Mesendoderm (in vitro differentiated cells): ENCODE results near the gene JAKMIP1.

ENCODE experiments used
- DNase-seq: peaks from one replicate; pipeline ENCODE4 v3.0.0; 2013
- H2AK5ac ChIP-seq: 2 replicates; pipeline ENCODE4 v1.6.1; 2013; ENCODE audit warnings: low read length, inconsistent platforms
- H2BK120ac ChIP-seq: 2 replicates; pipeline ENCODE4 v1.6.1; 2013; ENCODE audit warnings: low read depth, mild to moderate bottlenecking, low read length, moderate library complexity, mixed read lengths
- H2BK15ac ChIP-seq: replicated peaks from 2 replicates; pipeline ENCODE4 v1.6.1; 2013; ENCODE audit warnings: low read depth, mild to moderate bottlenecking, moderate library complexity
- H2BK5ac ChIP-seq: 2 replicates; pipeline ENCODE4 v1.6.1; 2013; ENCODE audit warnings: low read length, inconsistent platforms
- H3K18ac ChIP-seq: 2 replicates; pipeline ENCODE4 v1.6.1; 2013; ENCODE audit warnings: mild to moderate bottlenecking, low read length, mixed read lengths
- H3K23ac ChIP-seq: one replicate; pipeline ENCODE4 v1.6.1; 2013; ENCODE audit warnings: low read length
- H3K27ac ChIP-seq: 2 replicates; pipeline ENCODE4 v1.5.1; 2013; ENCODE audit warnings: low read depth, mild to moderate bottlenecking, inconsistent platforms, low read length, moderate library complexity
- H3K27me3 ChIP-seq: 2 replicates; pipeline ENCODE4 v1.6.1; 2013; ENCODE audit warnings: low read length, control low read depth, mild to moderate bottlenecking, inconsistent platforms; ENCODE audit not compliant: insufficient read depth, poor library complexity
- H3K36me3 ChIP-seq: 2 replicates; pipeline ENCODE4 v1.6.1; 2013; ENCODE audit warnings: low read length, inconsistent platforms; ENCODE audit not compliant: control insufficient read depth, insufficient read depth
- H3K4ac ChIP-seq: one replicate; pipeline ENCODE4 v1.6.1; 2013; ENCODE audit warnings: low read depth, mild to moderate bottlenecking, low read length, moderate library complexity
- H3K4me1 ChIP-seq: 2 replicates; pipeline ENCODE4 v1.6.1; 2013; ENCODE audit warnings: low read depth, low read length, inconsistent platforms; ENCODE audit not compliant: control insufficient read depth
- H3K4me2 ChIP-seq: 2 replicates; pipeline ENCODE4 v1.6.1; 2013; ENCODE audit warnings: low read length
- H3K4me3 ChIP-seq: 2 replicates; pipeline ENCODE4 v1.5.1; 2013; ENCODE audit warnings: mild to moderate bottlenecking, low read length
- H3K56ac ChIP-seq: one replicate; pipeline ENCODE4 v1.6.1; 2013; ENCODE audit warnings: low read length
- H3K79me1 ChIP-seq: 2 replicates; pipeline ENCODE4 v1.6.1; 2013; ENCODE audit warnings: low read length, inconsistent platforms
- H3K79me2 ChIP-seq: 2 replicates; pipeline ENCODE4 v1.6.1; 2013; ENCODE audit warnings: mild to moderate bottlenecking, low read length; ENCODE audit not compliant: control insufficient read depth, insufficient read depth
- H3K9ac ChIP-seq: 2 replicates; pipeline ENCODE4 v1.6.1; 2013; ENCODE audit warnings: low read length, inconsistent platforms
- H4K5ac ChIP-seq: one replicate; pipeline ENCODE4 v1.6.1; 2013; ENCODE audit warnings: low read length
- H4K8ac ChIP-seq: one replicate; pipeline ENCODE4 v1.6.1; 2013; ENCODE audit warnings: low read depth, mild to moderate bottlenecking, control low read depth, low read length, moderate library complexity
- WGBS: extraction: QIAGEN DNeasy Blood & Tissue Kit; methylation state at CpG from one replicate; pipeline ENCODE4 v1.1.7; 2013; ENCODE audit warnings: low lambda C conversion rate, missing lambda C conversion rate; ENCODE audit not compliant: insufficient coverage; ENCODE audit errors: extremely low coverage; 5-methylcytosine and 5-hydroxymethylcytosine counted together

JAKMIP1 gene

DNA sequence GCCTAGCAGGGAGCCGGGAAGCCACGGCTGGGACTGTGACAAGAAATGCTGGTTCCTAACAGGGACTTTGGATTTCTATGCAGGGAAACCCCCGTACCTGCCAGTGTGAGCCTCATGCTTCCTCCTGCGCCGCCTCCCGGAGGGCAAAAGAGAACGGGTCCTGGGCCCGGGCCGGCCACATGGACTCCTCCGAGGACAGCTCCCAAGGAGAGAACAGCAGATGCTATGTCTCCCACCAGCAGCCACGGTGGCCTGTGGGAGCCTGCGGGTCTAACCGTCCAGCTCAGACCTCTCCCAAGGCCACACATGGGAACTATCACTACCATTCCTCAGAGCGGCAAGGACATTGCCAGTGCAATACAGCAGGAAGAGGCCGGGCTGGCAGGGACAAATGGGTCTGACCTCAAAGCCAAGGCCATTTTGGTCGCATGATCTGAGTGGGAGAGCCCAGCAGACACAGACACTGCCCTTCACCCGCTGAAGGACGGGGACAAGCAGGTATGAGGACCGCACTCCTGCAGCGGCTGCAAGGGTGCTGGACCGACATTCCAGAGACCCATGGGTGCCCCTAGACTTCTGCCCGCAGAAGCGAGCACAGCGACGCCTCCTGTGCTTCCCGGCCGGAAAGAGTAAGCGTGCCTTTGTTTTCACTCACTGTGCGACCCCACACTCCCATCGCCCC lies 177.6 kb downstream of the JAKMIP1 start:
- Histone ChIP-seq H2BK5ac (no peak overlapping the region), H3K79me2 (no peaks in the 10 kb centered on the region), H3K56ac (no peak overlapping the region), H3K4me3 (no peak overlapping the region), H3K23ac (no peak overlapping the region), H3K79me1 (no peaks in the 10 kb centered on the region), H2BK120ac (no peak overlapping the region), H3K9ac (no peak overlapping the region), H3K18ac (no peak overlapping the region), H2AK5ac (no peak overlapping the region), H4K8ac (no peak overlapping the region), H3K36me3 (no peaks in the 10 kb centered on the region), H3K27me3 (no peaks in the 10 kb centered on the region), H4K5ac (no peak overlapping the region), H3K4ac (no peak overlapping the region), H3K27ac (no peak overlapping the region), H3K4me2 (no peak overlapping the region), H3K4me1 (peaks cover 1% of the 10 kb centered on the region), H2BK15ac (no peak overlapping the region)
- no peak for DNase-seq
- WGBS: no CpG with 5 or more reads among the region's 30 CpGs

GRCh38 chr4:6021831-6022606 lies 178.3 kb downstream of the JAKMIP1 start:
- no peaks in the 10 kb centered on the region for H3K36me3 ChIP-seq
- no peaks in the 10 kb centered on the region for H3K27me3 ChIP-seq
- no CpG with 5 or more reads among the region's 20 CpGs for WGBS
- peaks cover 1% of the 10 kb centered on the region for H3K4me1 ChIP-seq
- no peak overlapping the region for H3K4ac ChIP-seq
- no peak for DNase-seq
- no peak overlapping the region for H3K27ac ChIP-seq
- H3K18ac ChIP-seq: no peak overlapping the region
- H3K56ac ChIP-seq: no peak overlapping the region
- H3K79me1 ChIP-seq: no peaks in the 10 kb centered on the region
- H3K23ac ChIP-seq: no peak overlapping the region
- no peak overlapping the region for H2BK5ac ChIP-seq
- no peak overlapping the region for H3K4me3 ChIP-seq
- no peak overlapping the region for H2BK120ac ChIP-seq
- no peaks in the 10 kb centered on the region for H3K79me2 ChIP-seq
- H3K4me2 ChIP-seq: no peak overlapping the region
- no peak overlapping the region for H4K5ac ChIP-seq
- no peak overlapping the region for H2BK15ac ChIP-seq
- no peak overlapping the region for H3K9ac ChIP-seq
- H2AK5ac ChIP-seq: no peak overlapping the region
- no peak overlapping the region for H4K8ac ChIP-seq

- H2BK5ac ChIP-seq: no peak overlapping the region
- H2BK120ac ChIP-seq: no peak overlapping the region
- no peak overlapping the region for H3K4me2 ChIP-seq
- H3K4me1 ChIP-seq: peaks cover 1% of the 10 kb centered on the region
- H3K27ac ChIP-seq: no peak overlapping the region
- no peaks in the 10 kb centered on the region for H3K79me2 ChIP-seq
- no peak overlapping the region for H3K4ac ChIP-seq
- H4K8ac ChIP-seq: no peak overlapping the region
- no peak overlapping the region for H4K5ac ChIP-seq
- H3K23ac ChIP-seq: no peak overlapping the region
- H3K18ac ChIP-seq: no peak overlapping the region
- no peak overlapping the region for H3K9ac ChIP-seq
- DNase-seq: no peak
- WGBS: no CpG with 5 or more reads among the region's 8 CpGs
- peak overlapping the region; percentile 32 for H3K56ac ChIP-seq
- H3K79me1 ChIP-seq: no peaks in the 10 kb centered on the region
- H2BK15ac ChIP-seq: no peak overlapping the region
- H3K36me3 ChIP-seq: no peaks in the 10 kb centered on the region
- H3K4me3 ChIP-seq: no peak overlapping the region
- H3K27me3 ChIP-seq: no peaks in the 10 kb centered on the region
- no peak overlapping the region for H2AK5ac ChIP-seq
These were observed 179.7 kb downstream of the JAKMIP1 start for GRCh38 chr4:6020613-6021012.

- peak; percentile 85 for DNase-seq
These were observed 180.8 kb downstream of the JAKMIP1 start for GRCh38 chr4:6019316-6020263.

GRCh38 chr4:6018331-6018730 lies 182.0 kb downstream of the JAKMIP1 start, which contains the start of gene C4orf50:
TSS of gene C4orf50 (minus strand) at chr4:6018431.
- WGBS: no CpG with 5 or more reads among the region's 8 CpGs
- Histone ChIP-seq H3K36me3 (no peaks in the 10 kb centered on the region), H3K79me2 (no peaks in the 10 kb centered on the region), H3K27ac (no peak within 1 kb of the TSS), H3K4me3 (no peak within 1 kb of the TSS), H2AK5ac (no peak within 1 kb of the TSS), H3K56ac (no peak within 1 kb of the TSS), H3K4ac (no peak within 1 kb of the TSS), H3K4me2 (no peak within 1 kb of the TSS), H2BK5ac (no peak within 1 kb of the TSS), H2BK15ac (no peak within 1 kb of the TSS), H3K18ac (no peak within 1 kb of the TSS), H2BK120ac (no peak within 1 kb of the TSS), H3K23ac (no peak within 1 kb of the TSS), H3K79me1 (no peaks in the 10 kb centered on the region), H3K27me3 (no peaks in the 10 kb centered on the region), H4K5ac (no peak within 1 kb of the TSS), H3K9ac (no peak within 1 kb of the TSS), H4K8ac (no peak within 1 kb of the TSS), H3K4me1 (peaks cover 1% of the 10 kb centered on the region)
- no peak for DNase-seq

More at GRCh38 chr4:6019316-6020263, 180.8 kb downstream of the JAKMIP1 start:
- no peaks in the 10 kb centered on the region for H3K79me2 ChIP-seq
- no peak overlapping the region for H2BK15ac ChIP-seq
- H3K9ac ChIP-seq: no peak overlapping the region
- H3K79me1 ChIP-seq: no peaks in the 10 kb centered on the region
- H3K27ac ChIP-seq: no peak overlapping the region
- no CpG with 5 or more reads among the region's 22 CpGs for WGBS
- H4K5ac ChIP-seq: no peak overlapping the region
- no peak overlapping the region for H3K18ac ChIP-seq
- H3K4me2 ChIP-seq: no peak overlapping the region
- no peak overlapping the region for H4K8ac ChIP-seq
- no peak overlapping the region for H2BK5ac ChIP-seq
- no peak overlapping the region for H3K4me3 ChIP-seq
- H3K56ac ChIP-seq: peak overlapping the region; percentile 34
- no peak overlapping the region for H3K4ac ChIP-seq
- H3K36me3 ChIP-seq: no peaks in the 10 kb centered on the region
- H3K27me3 ChIP-seq: no peaks in the 10 kb centered on the region
- H2AK5ac ChIP-seq: no peak overlapping the region
- peaks cover 1% of the 10 kb centered on the region for H3K4me1 ChIP-seq
- no peak overlapping the region for H3K23ac ChIP-seq
- no peak overlapping the region for H2BK120ac ChIP-seq
